Rectal smooth muscle tissue (tissue), 1 donor: ENCODE results near the gene PLAGL2.

Source experiments
- H3K27ac ChIP-seq: one replicate; pipeline ENCODE4 v1.7.0; 2013; ENCODE audit warnings: low read depth, low read length, inconsistent platforms
- H3K27me3 ChIP-seq: one replicate; pipeline ENCODE4 v1.7.0; 2013; ENCODE audit warnings: low read length; ENCODE audit not compliant: control insufficient read depth, insufficient read depth
- H3K36me3 ChIP-seq: one replicate; pipeline ENCODE4 v1.7.0; 2013; ENCODE audit warnings: low read length; ENCODE audit not compliant: control insufficient read depth, insufficient read depth
- H3K4me1 ChIP-seq: one replicate; pipeline ENCODE4 v1.7.0; 2013; ENCODE audit warnings: low read length; ENCODE audit not compliant: control insufficient read depth, insufficient read depth
- H3K4me3 ChIP-seq: one replicate; pipeline ENCODE4 v1.7.0; 2013; ENCODE audit warnings: low read length
- H3K9ac ChIP-seq: one replicate; pipeline ENCODE4 v1.7.0; 2013; ENCODE audit warnings: low read length

The PLAGL2 gene

GRCh38 chr20:32158943-32159660 is 48.4 kb downstream of the PLAGL2 start:
- Histone ChIP-seq H3K27ac (no peak overlapping the region), H3K9ac (no peak overlapping the region), H3K27me3 (no peaks in the 10 kb centered on the region), H3K36me3 (peaks cover 30% of the 10 kb centered on the region), H3K4me1 (no peaks in the 10 kb centered on the region), H3K4me3 (no peak overlapping the region)

GRCh38 chr20:32158351-32158750 is 49.2 kb downstream of the PLAGL2 start:
- H3K4me1 ChIP-seq, result no peaks in the 10 kb centered on the region
- H3K36me3 ChIP-seq, result peaks cover 33% of the 10 kb centered on the region
- H3K27ac ChIP-seq, result no peak overlapping the region
- H3K4me3 ChIP-seq, result no peak overlapping the region
- no peaks in the 10 kb centered on the region for H3K27me3 ChIP-seq
- H3K9ac ChIP-seq, result no peak overlapping the region

- Histone ChIP-seq H3K36me3 (peaks cover 36% of the 10 kb centered on the region), H3K27ac (no peak overlapping the region)
Observed at GRCh38 chr20:32157611-32158010, 49.9 kb downstream of the PLAGL2 start.

GRCh38 chr20:32155017-32155981 is 52.2 kb downstream of the PLAGL2 start:
- Histone ChIP-seq H3K4me1 (no peaks in the 10 kb centered on the region), H3K4me3 (no peak overlapping the region), H3K27ac (no peak overlapping the region)

More at GRCh38 chr20:32157611-32158010, 49.9 kb downstream of the PLAGL2 start:
- Histone ChIP-seq H3K4me3 (no peak overlapping the region), H3K27me3 (no peaks in the 10 kb centered on the region), H3K4me1 (no peaks in the 10 kb centered on the region), H3K9ac (no peak overlapping the region)

GRCh38 chr20:32153771-32154170 is 53.8 kb downstream of the PLAGL2 start:
- no peak overlapping the region for H3K4me3 ChIP-seq
- H3K27ac ChIP-seq, result no peak overlapping the region
- peaks cover 24% of the 10 kb centered on the region for H3K36me3 ChIP-seq
- H3K9ac ChIP-seq, result no peak overlapping the region
- H3K4me1 ChIP-seq, result no peaks in the 10 kb centered on the region
- H3K27me3 ChIP-seq, result no peaks in the 10 kb centered on the region

More at GRCh38 chr20:32155017-32155981, 52.2 kb downstream of the PLAGL2 start:
- peaks cover 33% of the 10 kb centered on the region for H3K36me3 ChIP-seq
- H3K9ac ChIP-seq, result no peak overlapping the region
- no peaks in the 10 kb centered on the region for H3K27me3 ChIP-seq

- no peak overlapping the region for H3K4me3 ChIP-seq
- H3K27me3 ChIP-seq, result no peaks in the 10 kb centered on the region
- H3K4me1 ChIP-seq, result no peaks in the 10 kb centered on the region
- H3K9ac ChIP-seq, result no peak overlapping the region
- peaks cover 21% of the 10 kb centered on the region for H3K36me3 ChIP-seq
- no peak overlapping the region for H3K27ac ChIP-seq
Observed at GRCh38 chr20:32153156-32153665, 54.3 kb downstream of the PLAGL2 start.

- no peaks in the 10 kb centered on the region for H3K27me3 ChIP-seq
- H3K27ac ChIP-seq, result no peak overlapping the region
- H3K36me3 ChIP-seq, result peaks cover 20% of the 10 kb centered on the region
- no peak overlapping the region for H3K9ac ChIP-seq
- H3K4me1 ChIP-seq, result no peaks in the 10 kb centered on the region
- H3K4me3 ChIP-seq, result no peak overlapping the region
Observed at GRCh38 chr20:32152421-32153155, 55.0 kb downstream of the PLAGL2 start.

GRCh38 chr20:32150291-32150848 is 57.2 kb downstream of the PLAGL2 start:
- no peak overlapping the region for H3K9ac ChIP-seq
- no peak overlapping the region for H3K4me3 ChIP-seq
- peaks cover 30% of the 10 kb centered on the region for H3K36me3 ChIP-seq
- no peaks in the 10 kb centered on the region for H3K27me3 ChIP-seq
- H3K4me1 ChIP-seq, result no peaks in the 10 kb centered on the region
- H3K27ac ChIP-seq, result no peak overlapping the region

- H3K4me1 ChIP-seq, result no peaks in the 10 kb centered on the region
- H3K9ac ChIP-seq, result no peak overlapping the region
- H3K36me3 ChIP-seq, result peaks cover 36% of the 10 kb centered on the region
- H3K27me3 ChIP-seq, result no peaks in the 10 kb centered on the region
- no peak overlapping the region for H3K4me3 ChIP-seq
- no peak overlapping the region for H3K27ac ChIP-seq
Observed at GRCh38 chr20:32149566-32150170, 57.9 kb downstream of the PLAGL2 start.

GRCh38 chr20:32144898-32145662 is 62.5 kb downstream of the PLAGL2 start:
- Histone ChIP-seq H3K9ac (no peak overlapping the region), H3K27ac (no peak overlapping the region), H3K4me1 (no peaks in the 10 kb centered on the region), H3K36me3 (peaks cover 42% of the 10 kb centered on the region), H3K4me3 (no peak overlapping the region), H3K27me3 (no peaks in the 10 kb centered on the region)

- Histone ChIP-seq H3K27ac (no peak overlapping the region), H3K4me3 (no peak overlapping the region), H3K9ac (no peak overlapping the region), H3K36me3 (peaks cover 55% of the 10 kb centered on the region), H3K27me3 (no peaks in the 10 kb centered on the region), H3K4me1 (no peaks in the 10 kb centered on the region)
Observed at GRCh38 chr20:32142991-32143390, 64.6 kb downstream of the PLAGL2 start.
